Liver (tissue), 9 donors: ENCODE data around the gene TJAP1. TPM values are rescaled to one million over a fixed set of nuclear protein-coding genes. Genes with fewer than 3 reads are reported as not detected.

Experiments used
- DNase-seq: peaks from one replicate; pipeline ENCODE4 v3.0.0-alpha.2; 2017; ENCODE audit warnings: low spot score
- H3K27ac ChIP-seq, 2 donors: one replicate each; pipeline ENCODE4 v1.7.0; 2013; ENCODE audit warnings: inconsistent platforms in 2 of 2, low read length in 2 of 2, control low read depth in 1 of 2, low read depth in 1 of 2, mild to moderate bottlenecking in 1 of 2
- H3K27me3 ChIP-seq, 4 donors: one replicate each; pipeline versions ENCODE4 v1.6.1 to v1.7.0; 2013; ENCODE audit warnings: low read length in 3 of 4, inconsistent platforms in 1 of 4, mild to moderate bottlenecking in 1 of 4, moderate library complexity in 1 of 4; ENCODE audit not compliant: control insufficient read depth in 4 of 4, insufficient read depth in 4 of 4
- H3K36me3 ChIP-seq, 4 donors: one replicate each; pipeline versions ENCODE4 v1.6.1 to v1.7.0; 2013; ENCODE audit warnings: low read length in 3 of 4, mild to moderate bottlenecking in 3 of 4, low read depth in 1 of 4, moderate library complexity in 1 of 4; ENCODE audit not compliant: control insufficient read depth in 4 of 4, insufficient read depth in 3 of 4
- H3K4me1 ChIP-seq, 4 donors: one replicate each; pipeline versions ENCODE4 v1.6.1 to v1.7.0; 2013; ENCODE audit warnings: low read length in 3 of 4, mild to moderate bottlenecking in 3 of 4, moderate library complexity in 1 of 4; ENCODE audit not compliant: control insufficient read depth in 4 of 4, insufficient read depth in 4 of 4
- H3K4me3 ChIP-seq, 3 donors: one replicate each; pipeline versions ENCODE4 v1.6.1 to v1.7.0; 2013; ENCODE audit warnings: low read length in 3 of 3, control low read depth in 1 of 3, low read depth in 1 of 3, mild to moderate bottlenecking in 1 of 3
- H3K9ac ChIP-seq, 2 donors: one replicate each; pipeline ENCODE4 v1.7.0; 2013; ENCODE audit warnings: low read length in 2 of 2, mild to moderate bottlenecking in 2 of 2, moderate library complexity in 2 of 2, control low read depth in 1 of 2, low read depth in 1 of 2
- H3K9me3 ChIP-seq, 4 donors: one replicate each; pipeline versions ENCODE4 v1.6.1 to v1.7.0; 2013; ENCODE audit warnings: low read length in 3 of 4; ENCODE audit not compliant: control insufficient read depth in 4 of 4
- EGR1 ChIP-seq, 2 donors: IDR thresholded peaks; 2 replicates each; pipeline ENCODE4 v1.6.1; 2016 to 2018; ENCODE audit warnings: antibody characterized with exemption in 2 of 2, low read depth in 2 of 2
- FOXA1 ChIP-seq: IDR thresholded peaks from 2 replicates; pipeline ENCODE4 v1.6.1; 2016; ENCODE audit warnings: antibody characterized with exemption
- FOXA2 ChIP-seq: IDR thresholded peaks from 2 replicates; pipeline ENCODE4 v1.6.1; 2016; ENCODE audit warnings: antibody characterized with exemption
- GABPA ChIP-seq, 2 donors: IDR thresholded peaks in 1 of 2; conservative IDR thresholded peaks in 1 of 2; 2 replicates each; pipeline ENCODE4 v1.6.1; 2016; ENCODE audit warnings: antibody characterized with exemption in 2 of 2, mild to moderate bottlenecking in 1 of 2, moderate library complexity in 1 of 2
- HNF4A ChIP-seq, 2 donors: conservative IDR thresholded peaks; 2 replicates each; pipeline ENCODE4 v1.6.1; 2016; ENCODE audit warnings: antibody characterized with exemption in 2 of 2, mild to moderate bottlenecking in 2 of 2
- HNF4G ChIP-seq: IDR thresholded peaks from 2 replicates; pipeline ENCODE4 v1.6.1; 2016; ENCODE audit warnings: antibody characterized with exemption
- NR2F2 ChIP-seq: IDR thresholded peaks from 2 replicates; pipeline ENCODE4 v1.6.1; 2016; ENCODE audit warnings: antibody characterized with exemption
- RAD21 ChIP-seq, 2 donors: IDR thresholded peaks; 2 replicates each; pipeline ENCODE4 v1.6.1; 2016; ENCODE audit warnings: antibody characterized with exemption in 2 of 2, mild to moderate bottlenecking in 2 of 2
- RXRA ChIP-seq, 2 donors: IDR thresholded peaks; 2 replicates each; pipeline ENCODE4 v1.6.1; 2017 to 2018; ENCODE audit warnings: antibody characterized with exemption in 2 of 2, mild to moderate bottlenecking in 1 of 2
- SP1 ChIP-seq: IDR thresholded peaks from 2 replicates; pipeline ENCODE4 v1.6.1; 2018; ENCODE audit warnings: antibody characterized with exemption, mild to moderate bottlenecking
- TAF1 ChIP-seq: conservative IDR thresholded peaks from 2 replicates; pipeline ENCODE4 v1.6.1; 2016; ENCODE audit warnings: antibody characterized with exemption, mild to moderate bottlenecking
- YY1 ChIP-seq: IDR thresholded peaks from 2 replicates; pipeline ENCODE4 v1.6.1; 2016; ENCODE audit warnings: antibody characterized with exemption, mild to moderate bottlenecking
- WGBS: extraction: QIAGEN DNeasy Blood & Tissue Kit; methylation state at CpG from one replicate; pipeline ENCODE4 v1.1.7; 2013; 5-methylcytosine and 5-hydroxymethylcytosine counted together
- polyA plus RNA-seq, 2 donors: library from polyadenylated mRNA; stranded (reverse) in 1 of 2; unstranded in 1 of 2; fragments of 200-250 nt in 1 of 2; fragments of >200 nt in 1 of 2; fragmentation: Nextera tagmentation in 1 of 2; extraction: Ambion mirVana in 1 of 2; gene quantifications; one replicate each; pipeline versions ENCODE4 v1.2.1 to v1.2.3, GENCODE V29; 2013 to 2015
- total RNA-seq, 2 donors: library from RNA; depleted of rRNA; stranded (reverse); fragments of >200 nt; gene quantifications; one replicate each; pipeline ENCODE4 v1.2.3, GENCODE V29; 2014
- TF ChIP-seq, protein P1 (sequence below): IDR thresholded peaks from 2 replicates; pipeline ENCODE4 v1.6.1; 2016; ENCODE audit warnings: antibody characterized with exemption
- TF ChIP-seq, protein P2 (sequence below): IDR thresholded peaks from 2 replicates; pipeline ENCODE4 v1.6.1; 2016; ENCODE audit warnings: antibody characterized with exemption
- TF ChIP-seq, protein P3 (sequence below): fragments of 150-350 bp; IDR thresholded peaks from 2 replicates; pipeline ENCODE4 v1.5.1; 2017; ENCODE audit warnings: improper control_type of control experiment, low read depth, low read length; ENCODE audit not compliant: missing input control
- TF ChIP-seq, protein P4 (sequence below): IDR thresholded peaks from 2 replicates; pipeline ENCODE4 v1.6.1; 2016; ENCODE audit warnings: antibody characterized with exemption, mild to moderate bottlenecking
- TF ChIP-seq, protein P5 (sequence below): IDR thresholded peaks from 2 replicates; pipeline ENCODE4 v1.6.1; 2016; ENCODE audit warnings: antibody characterized with exemption
- donor health status: healthy.
- donor health status: healthy.
- donor health status: healthy.
- donor health status: healthy.
- donor health status: healthy.

TJAP1 gene
- total and polyA plus RNA-seq, 4 donors: 6.9 to 10.3 (median 7.8) TPM

DNA sequence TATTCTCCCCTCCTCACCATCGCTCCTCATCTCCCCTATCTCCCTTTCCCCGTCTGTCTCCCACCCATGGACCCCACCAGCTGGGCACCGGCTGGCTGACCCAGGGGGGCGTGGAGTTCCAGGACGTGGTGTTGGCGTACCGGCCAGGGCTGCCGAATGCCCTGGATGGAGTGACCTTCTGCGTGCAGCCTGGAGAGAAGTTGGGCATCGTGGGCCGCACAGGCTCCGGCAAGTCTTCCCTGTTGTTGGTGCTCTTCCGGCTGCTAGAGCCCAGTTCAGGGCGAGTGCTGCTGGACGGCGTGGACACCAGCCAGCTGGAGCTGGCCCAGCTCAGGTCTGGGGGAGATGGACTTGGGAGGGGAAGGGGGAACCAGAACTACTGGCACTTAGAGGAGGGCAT lies 29.8 kb upstream of the TJAP1 start:
- H3K4me3 ChIP-seq: no peak overlapping the region
- H3K36me3 ChIP-seq: peaks cover 30 to 82% (median 43%) of the 10 kb centered on the region in 4 donors
- WGBS: 96% methylated on average over 16 of the region's 16 CpGs

DNA sequence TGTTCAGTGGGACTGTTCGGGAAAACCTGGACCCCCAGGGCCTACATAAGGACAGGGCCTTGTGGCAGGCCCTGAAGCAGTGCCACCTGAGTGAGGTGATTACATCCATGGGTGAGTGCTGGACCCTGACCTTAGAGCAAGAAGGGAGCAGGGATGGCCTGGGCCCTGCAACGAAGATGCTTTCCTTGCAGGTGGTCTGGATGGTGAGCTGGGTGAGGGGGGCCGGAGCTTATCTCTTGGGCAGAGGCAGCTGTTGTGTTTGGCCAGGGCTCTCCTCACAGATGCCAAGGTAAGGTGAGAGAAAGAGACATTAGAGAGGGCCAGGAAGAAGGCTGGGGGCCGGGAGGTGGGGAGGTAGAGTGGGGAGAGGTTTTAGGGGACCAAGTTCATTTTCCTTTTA lies 28.5 kb upstream of the TJAP1 start:
- H3K36me3 ChIP-seq: peaks cover 26 to 74% (median 37%) of the 10 kb centered on the region in 4 donors
- no peak overlapping the region for H3K4me3 ChIP-seq
- H3K27ac ChIP-seq: no peak overlapping the region
- DNase-seq: no peak
- H3K27me3 ChIP-seq: no peaks in the 10 kb centered on the region
- H3K9me3 ChIP-seq: no peaks in the 10 kb centered on the region
- 95% methylated on average over 4 of the region's 4 CpGs for WGBS
- TF ChIP-seq EGR1 (IDR thresholded peaks at IDR 0.05; ENCODE audit: low read depth in 2 of 2) (no peak), HNF4G (no peak), FOXA2 (no peak)
- no peak overlapping the region for H3K9ac ChIP-seq
- H3K4me1 ChIP-seq: no peaks in the 10 kb centered on the region

More for the DNA sequence above, 29.8 kb upstream of the TJAP1 start:
- no peak for DNase-seq
- Histone ChIP-seq H3K27me3 (no peaks in the 10 kb centered on the region), H3K9ac (no peak overlapping the region), H3K9me3 (no peaks in the 10 kb centered on the region), H3K4me1 (no peaks in the 10 kb centered on the region), H3K27ac (no peak overlapping the region)
- TF ChIP-seq, protein P1, sequence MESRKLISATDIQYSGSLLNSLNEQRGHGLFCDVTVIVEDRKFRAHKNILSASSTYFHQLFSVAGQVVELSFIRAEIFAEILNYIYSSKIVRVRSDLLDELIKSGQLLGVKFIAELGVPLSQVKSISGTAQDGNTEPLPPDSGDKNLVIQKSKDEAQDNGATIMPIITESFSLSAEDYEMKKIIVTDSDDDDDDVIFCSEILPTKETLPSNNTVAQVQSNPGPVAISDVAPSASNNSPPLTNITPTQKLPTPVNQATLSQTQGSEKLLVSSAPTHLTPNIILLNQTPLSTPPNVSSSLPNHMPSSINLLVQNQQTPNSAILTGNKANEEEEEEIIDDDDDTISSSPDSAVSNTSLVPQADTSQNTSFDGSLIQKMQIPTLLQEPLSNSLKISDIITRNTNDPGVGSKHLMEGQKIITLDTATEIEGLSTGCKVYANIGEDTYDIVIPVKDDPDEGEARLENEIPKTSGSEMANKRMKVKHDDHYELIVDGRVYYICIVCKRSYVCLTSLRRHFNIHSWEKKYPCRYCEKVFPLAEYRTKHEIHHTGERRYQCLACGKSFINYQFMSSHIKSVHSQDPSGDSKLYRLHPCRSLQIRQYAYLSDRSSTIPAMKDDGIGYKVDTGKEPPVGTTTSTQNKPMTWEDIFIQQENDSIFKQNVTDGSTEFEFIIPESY: no peak
- no peak for TF ChIP-seq FOXA1
- TF ChIP-seq EGR1 (IDR thresholded peaks at IDR 0.05; ENCODE audit: low read depth in 2 of 2): no peak
- TF ChIP-seq, protein P2, sequence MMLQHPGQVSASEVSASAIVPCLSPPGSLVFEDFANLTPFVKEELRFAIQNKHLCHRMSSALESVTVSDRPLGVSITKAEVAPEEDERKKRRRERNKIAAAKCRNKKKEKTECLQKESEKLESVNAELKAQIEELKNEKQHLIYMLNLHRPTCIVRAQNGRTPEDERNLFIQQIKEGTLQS: no peak
- TF ChIP-seq RXRA (IDR thresholded peaks at IDR 0.05): no peak
- no peak for TF ChIP-seq RAD21 (IDR thresholded peaks at IDR 0.05)
- TF ChIP-seq TAF1: no peak
- TF ChIP-seq YY1: no peak
- TF ChIP-seq, protein P3, sequence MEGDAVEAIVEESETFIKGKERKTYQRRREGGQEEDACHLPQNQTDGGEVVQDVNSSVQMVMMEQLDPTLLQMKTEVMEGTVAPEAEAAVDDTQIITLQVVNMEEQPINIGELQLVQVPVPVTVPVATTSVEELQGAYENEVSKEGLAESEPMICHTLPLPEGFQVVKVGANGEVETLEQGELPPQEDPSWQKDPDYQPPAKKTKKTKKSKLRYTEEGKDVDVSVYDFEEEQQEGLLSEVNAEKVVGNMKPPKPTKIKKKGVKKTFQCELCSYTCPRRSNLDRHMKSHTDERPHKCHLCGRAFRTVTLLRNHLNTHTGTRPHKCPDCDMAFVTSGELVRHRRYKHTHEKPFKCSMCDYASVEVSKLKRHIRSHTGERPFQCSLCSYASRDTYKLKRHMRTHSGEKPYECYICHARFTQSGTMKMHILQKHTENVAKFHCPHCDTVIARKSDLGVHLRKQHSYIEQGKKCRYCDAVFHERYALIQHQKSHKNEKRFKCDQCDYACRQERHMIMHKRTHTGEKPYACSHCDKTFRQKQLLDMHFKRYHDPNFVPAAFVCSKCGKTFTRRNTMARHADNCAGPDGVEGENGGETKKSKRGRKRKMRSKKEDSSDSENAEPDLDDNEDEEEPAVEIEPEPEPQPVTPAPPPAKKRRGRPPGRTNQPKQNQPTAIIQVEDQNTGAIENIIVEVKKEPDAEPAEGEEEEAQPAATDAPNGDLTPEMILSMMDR: no peak

DNA sequence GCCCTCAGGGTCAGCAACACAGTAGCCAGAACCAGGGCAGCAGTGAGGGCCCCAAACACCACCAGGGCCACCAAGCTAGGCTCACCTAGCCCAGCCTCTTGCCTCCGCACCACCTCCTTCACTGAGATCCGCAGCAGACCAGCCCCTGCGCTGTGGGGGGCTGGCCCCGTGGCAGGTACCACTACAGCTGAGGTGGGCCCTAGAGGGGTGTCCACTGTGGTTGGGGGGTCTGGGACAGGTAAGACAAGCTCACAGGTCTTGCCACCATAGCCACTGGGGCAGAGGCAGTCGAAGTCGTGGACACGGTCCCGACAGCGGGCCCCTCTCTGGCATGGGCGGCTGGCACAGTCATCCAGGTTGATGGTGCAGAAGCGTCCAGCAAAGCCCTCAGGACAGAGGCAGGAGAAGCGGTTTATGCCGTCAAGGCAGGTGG lies 26.7 kb upstream of the TJAP1 start:
- H3K27me3 ChIP-seq: no peaks in the 10 kb centered on the region
- DNase-seq: no peak
- peaks cover 5 to 11% (median 8%) of the 10 kb centered on the region in 4 donors for H3K4me1 ChIP-seq
- no peaks in the 10 kb centered on the region for H3K9me3 ChIP-seq
- no peak for TF ChIP-seq EGR1 (IDR thresholded peaks at IDR 0.05; ENCODE audit: low read depth in 2 of 2)
- TF ChIP-seq HNF4A (conservative IDR thresholded peaks at IDR 0.05): no peak
- TF ChIP-seq NR2F2: no peak
- TF ChIP-seq, protein P4, sequence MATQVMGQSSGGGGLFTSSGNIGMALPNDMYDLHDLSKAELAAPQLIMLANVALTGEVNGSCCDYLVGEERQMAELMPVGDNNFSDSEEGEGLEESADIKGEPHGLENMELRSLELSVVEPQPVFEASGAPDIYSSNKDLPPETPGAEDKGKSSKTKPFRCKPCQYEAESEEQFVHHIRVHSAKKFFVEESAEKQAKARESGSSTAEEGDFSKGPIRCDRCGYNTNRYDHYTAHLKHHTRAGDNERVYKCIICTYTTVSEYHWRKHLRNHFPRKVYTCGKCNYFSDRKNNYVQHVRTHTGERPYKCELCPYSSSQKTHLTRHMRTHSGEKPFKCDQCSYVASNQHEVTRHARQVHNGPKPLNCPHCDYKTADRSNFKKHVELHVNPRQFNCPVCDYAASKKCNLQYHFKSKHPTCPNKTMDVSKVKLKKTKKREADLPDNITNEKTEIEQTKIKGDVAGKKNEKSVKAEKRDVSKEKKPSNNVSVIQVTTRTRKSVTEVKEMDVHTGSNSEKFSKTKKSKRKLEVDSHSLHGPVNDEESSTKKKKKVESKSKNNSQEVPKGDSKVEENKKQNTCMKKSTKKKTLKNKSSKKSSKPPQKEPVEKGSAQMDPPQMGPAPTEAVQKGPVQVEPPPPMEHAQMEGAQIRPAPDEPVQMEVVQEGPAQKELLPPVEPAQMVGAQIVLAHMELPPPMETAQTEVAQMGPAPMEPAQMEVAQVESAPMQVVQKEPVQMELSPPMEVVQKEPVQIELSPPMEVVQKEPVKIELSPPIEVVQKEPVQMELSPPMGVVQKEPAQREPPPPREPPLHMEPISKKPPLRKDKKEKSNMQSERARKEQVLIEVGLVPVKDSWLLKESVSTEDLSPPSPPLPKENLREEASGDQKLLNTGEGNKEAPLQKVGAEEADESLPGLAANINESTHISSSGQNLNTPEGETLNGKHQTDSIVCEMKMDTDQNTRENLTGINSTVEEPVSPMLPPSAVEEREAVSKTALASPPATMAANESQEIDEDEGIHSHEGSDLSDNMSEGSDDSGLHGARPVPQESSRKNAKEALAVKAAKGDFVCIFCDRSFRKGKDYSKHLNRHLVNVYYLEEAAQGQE: no peak
- no peak for TF ChIP-seq RXRA (IDR thresholded peaks at IDR 0.05)
- TF ChIP-seq, protein P2: no peak
- TF ChIP-seq FOXA1: no peak
- TF ChIP-seq HNF4G: no peak
- TF ChIP-seq YY1: no peak
- no peak for TF ChIP-seq RAD21 (IDR thresholded peaks at IDR 0.05)
- TF ChIP-seq, protein P1: no peak
- TF ChIP-seq SP1: no peak
- no peak for TF ChIP-seq GABPA (IDR thresholded peaks at IDR 0.05 in 1 of 2, conservative IDR thresholded peaks at IDR 0.05 in 1 of 2)
- TF ChIP-seq FOXA2: no peak
- TF ChIP-seq, protein P5, sequence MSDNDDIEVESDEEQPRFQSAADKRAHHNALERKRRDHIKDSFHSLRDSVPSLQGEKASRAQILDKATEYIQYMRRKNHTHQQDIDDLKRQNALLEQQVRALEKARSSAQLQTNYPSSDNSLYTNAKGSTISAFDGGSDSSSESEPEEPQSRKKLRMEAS: no peak
- 92% methylated on average over 13 of the region's 13 CpGs for WGBS
- peaks cover 21 to 57% (median 29%) of the 10 kb centered on the region in 4 donors for H3K36me3 ChIP-seq
- no peak overlapping the region for H3K9ac ChIP-seq
- no peak overlapping the region for H3K4me3 ChIP-seq
- no peak overlapping the region for H3K27ac ChIP-seq
